ENCODE results near the gene BORCS5. TPM values are rescaled to one million over a fixed set of nuclear protein-coding genes. Genes with fewer than 3 reads are reported as not detected.

Gene BORCS5
- total RNA-seq, 1 experiment from 2014 or later: 13.9 TPM

- Histone ChIP-seq H3K23ac (ENCODE audit: insufficient read length, low read depth, low read length) (no peak overlapping the region), H4K8ac (replicated peaks; ENCODE audit: insufficient read length, low read depth, low read length) (no peak overlapping the region), H3K56ac (ENCODE audit: insufficient read length, low read depth, low read length) (no peak overlapping the region), H4K20me1 (ENCODE audit: control insufficient read depth, insufficient read depth, insufficient read length) (no peaks in the 10 kb centered on the region), H3K18ac (ENCODE audit: insufficient read length, low read depth, low read length) (no peak overlapping the region), H3K4me1 (ENCODE audit: insufficient read depth, low read length) (no peaks in the 10 kb centered on the region), H2BK12ac (ENCODE audit: insufficient read length, low read depth, low read length) (no peak overlapping the region), H4K5ac (ENCODE audit: insufficient read length, low read depth, low read length) (no peak overlapping the region), H3K23me2 (ENCODE audit: insufficient read length, low read depth, low read length, poor library complexity, severe bottlenecking) (no peaks in the 10 kb centered on the region), H2AK5ac (ENCODE audit: insufficient read length, low read length) (no peak overlapping the region), H3K4me2 (ENCODE audit: insufficient read depth, insufficient read length, low read length) (no peak overlapping the region), H2BK5ac (ENCODE audit: insufficient read length, low read length) (no peak overlapping the region), H3K27ac (ENCODE audit: insufficient read length, low read depth, low read length) (no peak overlapping the region), H4K91ac (ENCODE audit: insufficient read length, low read depth, low read length) (no peak overlapping the region), H3T11ph (ENCODE audit: low read length) (no peak overlapping the region), H2BK15ac (ENCODE audit: low read depth, low read length) (no peak overlapping the region), H3K27me3 (ENCODE audit: insufficient read depth, low read length) (no peaks in the 10 kb centered on the region), H3K4ac (ENCODE audit: low read depth, low read length) (no peak overlapping the region), H2BK120ac (ENCODE audit: low read depth, low read length, poor library complexity, severe bottlenecking) (no peak overlapping the region), H2AFZ (ENCODE audit: low read length) (no peak overlapping the region), H3K9ac (ENCODE audit: extremely low read depth, insufficient read length, low read length) (no peak overlapping the region), H3K9me3 (ENCODE audit: control insufficient read depth, low read depth, low read length) (no peaks in the 10 kb centered on the region), H3K14ac (ENCODE audit: insufficient read depth, low read length) (no peak overlapping the region), H3K79me2 (ENCODE audit: insufficient read depth, low read length) (no peaks in the 10 kb centered on the region), H3K79me1 (ENCODE audit: insufficient read depth, low read depth, low read length, poor library complexity, severe bottlenecking) (no peaks in the 10 kb centered on the region), H2BK20ac (ENCODE audit: low read depth, low read length, poor library complexity, severe bottlenecking) (no peak overlapping the region)
- Mint-ChIP-seq H3K4me3 (no peak overlapping the region), H3K36me3 (ENCODE audit: insufficient read depth in 1 of 3, low read depth in 3 of 3) (no peaks in the 10 kb centered on the region), H3K4me1 (peaks cover 19 to 23% of the 10 kb centered on the region in 2 experiments), H3K27ac (no peak overlapping the region), H3K27me3 (ENCODE audit: low read depth) (no peaks in the 10 kb centered on the region), H3K9me3 (no peaks in the 10 kb centered on the region)
- TF ChIP-seq CTCF (conservative IDR thresholded peaks at IDR 0.05): no peak
- no peak for DNase-seq
- no CpG with 5 or more reads among the region's 1 CpG for WGBS (ENCODE audit: extremely low coverage, insufficient read length, low lambda C conversion rate)
These were observed 96.8 kb downstream of the BORCS5 start for GRCh38 chr12:12453635-12454034.

All from H9 (cell line).